ENCODE data around the gene GPX4. TPM values are rescaled to one million over a fixed set of nuclear protein-coding genes. Genes with fewer than 3 reads are reported as not detected.
"Not testable (repeated sequence)": the region's sequence is repeated elsewhere in the genome, so short reads cannot be mapped to it uniquely, and the experiment has no call there.

The GPX4 gene
- total RNA-seq, 1 experiment from 2014 or later, result 232 TPM

DNA sequence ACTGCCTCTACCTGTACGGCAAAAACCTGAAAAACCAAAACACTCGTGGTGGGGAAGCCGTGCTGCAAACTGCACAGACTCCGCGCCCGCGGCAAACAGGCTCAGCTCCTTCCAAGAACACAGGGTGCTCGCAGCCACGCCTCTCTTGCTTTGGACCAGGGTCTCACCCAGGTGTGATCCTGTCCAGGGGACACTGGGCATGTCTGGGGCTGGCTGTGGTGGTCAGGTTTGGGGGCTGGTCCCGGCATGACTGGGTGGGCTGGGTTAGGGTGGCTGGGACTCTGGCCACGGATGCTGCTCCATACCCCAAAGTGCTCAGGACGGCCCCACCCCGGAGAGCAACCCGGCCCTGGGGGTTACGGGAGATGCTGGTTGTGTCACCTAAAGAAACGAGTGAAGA is 13.9 kb downstream of the GPX4 start:
- DNase-seq, result no peak
- Histone ChIP-seq H3K27ac (no peak overlapping the region), H3K36me3 (peaks cover 43% of the 10 kb centered on the region), H3K4me1 (no peaks in the 10 kb centered on the region), H3K4me3 (no peak overlapping the region), H3K27me3 (no peaks in the 10 kb centered on the region), H3K9me3 (replicated peaks) (no peaks in the 10 kb centered on the region)

DNA sequence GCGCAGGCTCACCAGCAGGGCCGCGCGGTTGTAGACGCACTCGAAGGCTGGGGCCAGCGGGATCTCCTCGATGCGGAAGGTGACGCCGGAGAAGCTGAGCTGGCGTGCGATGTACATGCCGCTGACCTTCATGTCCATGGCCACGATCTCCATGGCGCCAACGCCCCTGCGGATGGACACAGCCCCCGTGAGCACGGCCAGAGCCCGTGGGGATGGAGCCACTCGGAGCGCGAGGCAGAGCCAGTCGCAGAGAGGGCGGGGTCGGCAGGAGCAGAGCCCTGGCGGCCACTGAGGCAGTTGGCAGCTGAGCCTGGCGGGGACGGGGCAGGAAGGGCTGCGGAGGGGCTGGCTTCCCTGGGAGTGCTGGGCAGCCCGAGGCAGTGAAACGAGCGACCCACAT is 15.2 kb downstream of the GPX4 start:
- no peak for DNase-seq
- no peaks in the 10 kb centered on the region for H3K27me3 ChIP-seq
- H3K9me3 ChIP-seq (replicated peaks), result no peaks in the 10 kb centered on the region
- H3K4me3 ChIP-seq, result no peak overlapping the region
- no peak overlapping the region for H3K27ac ChIP-seq
- H3K36me3 ChIP-seq, result peaks cover 55% of the 10 kb centered on the region
- H3K4me1 ChIP-seq, result no peaks in the 10 kb centered on the region

- no peaks in the 10 kb centered on the region for H3K9me3 ChIP-seq (replicated peaks)
- no peaks in the 10 kb centered on the region for H3K27me3 ChIP-seq
- H3K4me1 ChIP-seq, result no peaks in the 10 kb centered on the region
- no peak overlapping the region for H3K4me3 ChIP-seq
- no peak for DNase-seq
- H3K27ac ChIP-seq, result no peak overlapping the region
- peaks cover 53% of the 10 kb centered on the region for H3K36me3 ChIP-seq
Measured at GRCh38 chr19:1119475-1120217, 15.9 kb downstream of the GPX4 start.

DNA sequence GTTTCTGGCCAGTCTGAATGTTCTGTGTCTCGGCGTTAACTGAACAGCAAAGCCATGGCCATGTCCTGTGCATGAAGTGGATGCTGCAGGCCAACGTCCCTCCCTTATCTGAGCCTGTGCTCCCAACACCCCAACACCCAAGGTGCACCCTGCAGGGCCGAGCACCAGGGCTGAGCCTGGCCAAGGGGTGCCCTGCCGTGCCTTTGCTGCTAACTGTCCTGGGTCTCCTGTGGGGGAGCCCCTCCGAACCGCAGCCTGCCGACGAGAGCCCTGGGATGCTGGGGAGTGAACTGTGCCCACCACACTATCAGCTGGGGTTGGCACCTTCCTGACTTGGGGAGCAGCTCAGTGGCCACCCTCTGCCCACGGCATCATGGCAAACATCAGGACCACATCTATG is 17.6 kb downstream of the GPX4 start:
- H3K4me1 ChIP-seq, result no peaks in the 10 kb centered on the region
- H3K27me3 ChIP-seq, result no peaks in the 10 kb centered on the region
- H3K9me3 ChIP-seq (replicated peaks), result no peaks in the 10 kb centered on the region
- H3K36me3 ChIP-seq, result peaks cover 47% of the 10 kb centered on the region
- H3K4me3 ChIP-seq, result no peak overlapping the region
- no peak for DNase-seq
- H3K27ac ChIP-seq, result no peak overlapping the region

- DNase-seq, result no peak
- peaks cover 42% of the 10 kb centered on the region for H3K36me3 ChIP-seq
Measured at GRCh38 chr19:1122021-1122971, 18.5 kb downstream of the GPX4 start.

GRCh38 chr19:1122972-1123363 is 19.2 kb downstream of the GPX4 start:
- Histone ChIP-seq H3K4me3 (no peak overlapping the region), H3K36me3 (peaks cover 40% of the 10 kb centered on the region), H3K27me3 (no peaks in the 10 kb centered on the region), H3K4me1 (no peaks in the 10 kb centered on the region), H3K27ac (no peak overlapping the region), H3K9me3 (replicated peaks) (no peaks in the 10 kb centered on the region)
- peak; percentile 65 to 67 for DNase-seq

More at GRCh38 chr19:1122021-1122971, 18.5 kb downstream of the GPX4 start:
- no peak overlapping the region for H3K4me3 ChIP-seq
- no peak overlapping the region for H3K27ac ChIP-seq
- H3K4me1 ChIP-seq, result no peaks in the 10 kb centered on the region
- H3K27me3 ChIP-seq, result no peaks in the 10 kb centered on the region
- H3K9me3 ChIP-seq (replicated peaks), result no peaks in the 10 kb centered on the region

GRCh38 chr19:1123381-1123780 is 19.6 kb downstream of the GPX4 start:
- Histone ChIP-seq H3K36me3 (peaks cover 40% of the 10 kb centered on the region), H3K4me1 (no peaks in the 10 kb centered on the region), H3K9me3 (replicated peaks) (no peaks in the 10 kb centered on the region), H3K27me3 (no peaks in the 10 kb centered on the region), H3K4me3 (no peak overlapping the region), H3K27ac (no peak overlapping the region)
- no peak for DNase-seq

- peaks cover 36% of the 10 kb centered on the region for H3K36me3 ChIP-seq
- no peak for DNase-seq
Measured at GRCh38 chr19:1123885-1124677, 20.3 kb downstream of the GPX4 start.

GRCh38 chr19:1125601-1126467 is 22.0 kb downstream of the GPX4 start:
- H3K36me3 ChIP-seq, result peaks cover 26% of the 10 kb centered on the region
- DNase-seq, result no peak
- H3K4me1 ChIP-seq, result no peaks in the 10 kb centered on the region
- H3K27ac ChIP-seq, result no peak overlapping the region
- no peaks in the 10 kb centered on the region for H3K27me3 ChIP-seq
- H3K4me3 ChIP-seq, result no peak overlapping the region
- H3K9me3 ChIP-seq (replicated peaks), result no peaks in the 10 kb centered on the region

More at GRCh38 chr19:1123885-1124677, 20.3 kb downstream of the GPX4 start:
- H3K27me3 ChIP-seq, result no peaks in the 10 kb centered on the region
- no peaks in the 10 kb centered on the region for H3K4me1 ChIP-seq
- no peaks in the 10 kb centered on the region for H3K9me3 ChIP-seq (replicated peaks)
- no peak overlapping the region for H3K4me3 ChIP-seq
- H3K27ac ChIP-seq, result no peak overlapping the region

GRCh38 chr19:1126984-1127760 is 23.4 kb downstream of the GPX4 start:
- peaks cover 20% of the 10 kb centered on the region for H3K36me3 ChIP-seq
- no peaks in the 10 kb centered on the region for H3K4me1 ChIP-seq

GRCh38 chr19:1128106-1128505 is 24.3 kb downstream of the GPX4 start:
- H3K36me3 ChIP-seq, result peaks cover 14% of the 10 kb centered on the region

More at GRCh38 chr19:1126984-1127760, 23.4 kb downstream of the GPX4 start:
- no peak overlapping the region for H3K27ac ChIP-seq
- DNase-seq, result no peak
- no peak overlapping the region for H3K4me3 ChIP-seq
- H3K9me3 ChIP-seq (replicated peaks), result no peaks in the 10 kb centered on the region
- no peaks in the 10 kb centered on the region for H3K27me3 ChIP-seq

GRCh38 chr19:1129084-1129483 is 25.3 kb downstream of the GPX4 start:
- H3K27ac ChIP-seq; H3K4me1 ChIP-seq; H3K36me3 ChIP-seq; DNase-seq; H3K27me3 ChIP-seq; H3K4me3 ChIP-seq; H3K9me3 ChIP-seq (replicated peaks): not testable (repeated sequence)

More at GRCh38 chr19:1128106-1128505, 24.3 kb downstream of the GPX4 start:
- no peak for DNase-seq
- Histone ChIP-seq H3K9me3 (replicated peaks) (no peaks in the 10 kb centered on the region), H3K27ac (no peak overlapping the region), H3K4me3 (no peak overlapping the region), H3K4me1 (no peaks in the 10 kb centered on the region), H3K27me3 (no peaks in the 10 kb centered on the region)

DNA sequence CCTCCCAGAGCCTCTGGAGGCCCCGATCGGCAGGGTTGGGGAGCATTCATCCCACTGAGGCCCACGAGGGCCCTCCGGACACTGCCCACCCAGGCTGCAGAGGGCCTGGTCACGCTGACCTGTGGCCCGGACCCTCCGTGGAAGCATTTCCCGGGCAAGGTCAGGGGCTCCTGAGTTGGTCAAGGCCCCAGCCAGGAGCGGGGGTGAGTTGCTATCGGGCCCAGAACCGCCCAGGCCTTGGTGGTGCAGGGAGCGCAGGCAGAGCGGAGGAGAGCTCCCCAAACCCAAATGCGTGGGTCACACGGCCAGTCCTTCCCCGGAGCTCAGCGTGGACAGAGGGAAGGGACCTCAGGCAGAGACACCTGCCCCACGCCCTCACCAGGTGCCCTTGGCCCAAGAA is 25.7 kb downstream of the GPX4 start:
- Histone ChIP-seq H3K4me1 (no peaks in the 10 kb centered on the region), H3K4me3 (no peak overlapping the region), H3K27ac (no peak overlapping the region), H3K27me3 (no peaks in the 10 kb centered on the region), H3K9me3 (replicated peaks) (no peaks in the 10 kb centered on the region), H3K36me3 (peaks cover 9% of the 10 kb centered on the region)
- DNase-seq, result no peak
